GM21717 (cell line): ENCODE results near the gene ZIC2.

Experiments
- ATAC-seq: cut with Tn5 transposase; IDR thresholded peaks from one replicate; pipeline ENCODE4 v1.9.1; 2021; ENCODE audit warnings: mild to moderate bottlenecking, moderate library complexity; ENCODE audit not compliant: unreplicated experiment

The ZIC2 gene

GRCh38 chr13:99973808-99974185 is 7.8 kb upstream of the ZIC2 start:
- no peak for ATAC-seq

GRCh38 chr13:99974296-99974938 is 7.2 kb upstream of the ZIC2 start:
- no peak for ATAC-seq

GRCh38 chr13:99974939-99975561 is 6.5 kb upstream of the ZIC2 start:
- ATAC-seq = no peak

GRCh38 chr13:99975626-99976025 is 6.0 kb upstream of the ZIC2 start:
- no peak for ATAC-seq

- no peak for ATAC-seq
These were observed 5.0 kb upstream of the ZIC2 start for GRCh38 chr13:99976575-99976974.

- no peak for ATAC-seq
These were observed 4.2 kb upstream of the ZIC2 start for GRCh38 chr13:99977334-99977911.

GRCh38 chr13:99977912-99978798 is 3.4 kb upstream of the ZIC2 start:
- ATAC-seq = no peak

- ATAC-seq = no peak
These were observed 2.7 kb upstream of the ZIC2 start for GRCh38 chr13:99978799-99979452.

- ATAC-seq = no peak
These were observed 2.0 kb upstream of the ZIC2 start for GRCh38 chr13:99979453-99980200.

GRCh38 chr13:99980201-99980823 is 1.3 kb upstream of the ZIC2 start:
- ATAC-seq = no peak

GRCh38 chr13:99980824-99981734 is 505 bp upstream of the ZIC2 start:
- no peak for ATAC-seq

- no peak for ATAC-seq
These were observed 599 bp downstream of the ZIC2 start for GRCh38 chr13:99982036-99982730.

GRCh38 chr13:99982731-99983498 is 1.3 kb downstream of the ZIC2 start:
- no peak for ATAC-seq

- ATAC-seq = no peak
These were observed 2.2 kb downstream of the ZIC2 start for GRCh38 chr13:99983499-99984401.

- no peak for ATAC-seq
These were observed 3.1 kb downstream of the ZIC2 start for GRCh38 chr13:99984461-99985240.
